Measurements from ENCODE around the gene E2F7. TPM values are rescaled to one million over a fixed set of nuclear protein-coding genes. Genes with fewer than 3 reads are reported as not detected.

E2F7 gene
- total RNA-seq, 1 experiment from 2014 or later = 19.5 TPM

GRCh38 chr12:77013091-77013490, 52.3 kb downstream of the E2F7 start:
- no peak overlapping the region for H3K27ac ChIP-seq (ENCODE audit: low read depth, low read length)
- POLR2A ChIA-PET = no interaction called here

More at GRCh38 chr12:77013091-77013490, 52.3 kb downstream of the E2F7 start:
- H3K79me2 ChIP-seq (ENCODE audit: insufficient read depth, low read length) = no peaks in the 10 kb centered on the region
- no peaks in the 10 kb centered on the region for H4K20me1 ChIP-seq (ENCODE audit: insufficient read depth)
- no TSS peak for BruUV-seq (replicated peaks)
- no peak overlapping the region for H2AFZ ChIP-seq (ENCODE audit: low read depth, low read length, poor library complexity, severe bottlenecking)
- DNase-seq (ENCODE audit: low read depth, low spot score) = no peak
- ATAC-seq = no peak
- H3K9me3 ChIP-seq (ENCODE audit: control insufficient read depth in 1 of 2, insufficient read depth in 1 of 2, low read depth in 1 of 2, low read length in 2 of 2) = no peaks in the 10 kb centered on the region
- no peak overlapping the region for H3K4me3 ChIP-seq (replicated peaks in 1 of 2; ENCODE audit: low read depth in 1 of 2, low read length in 2 of 2)
- H3K9ac ChIP-seq (ENCODE audit: low read length) = no peak overlapping the region
- peaks cover 0 to 4% of the 10 kb centered on the region in 2 experiments; a peak in 1 of 4 replicates for H3K4me1 ChIP-seq (ENCODE audit: control insufficient read depth in 1 of 2, insufficient read depth in 2 of 2, low read length in 2 of 2)
- intact Hi-C loops (cut with micrococcal nuclease) = loop anchor here (10.0 kb wide), 1 partner anchor 178 kb away; no protein-coding TSS in a partner anchor
- H3K27me3 ChIP-seq (ENCODE audit: insufficient read depth, low read length) = no peaks in the 10 kb centered on the region
- no peaks in the 10 kb centered on the region for H3K36me3 ChIP-seq (ENCODE audit: control insufficient read depth in 1 of 2, insufficient read depth in 2 of 2, low read length in 2 of 2)
- TF ChIP-seq SRF (IDR thresholded peaks at IDR 0.05; ENCODE audit: low read depth) (no peak), EZH2 (IDR thresholded peaks at IDR 0.05) (no peak), REST (IDR thresholded peaks at IDR 0.05; ENCODE audit: low read depth) (no peak), JUND (IDR thresholded peaks at IDR 0.05) (no peak), ELF1 (IDR thresholded peaks at IDR 0.05; ENCODE audit: borderline replicate concordance, low read depth) (no peak), RAD21 (IDR thresholded peaks at IDR 0.05; ENCODE audit: low read depth) (no peak), SIN3A (IDR thresholded peaks at IDR 0.05; ENCODE audit: low read depth) (no peak), CEBPB (IDR thresholded peaks at IDR 0.05; ENCODE audit: low read depth) (no peak), EZH2phosphoT487 (IDR thresholded peaks at IDR 0.05; ENCODE audit: borderline replicate concordance) (no peak), POLR2AphosphoS5 (IDR thresholded peaks at IDR 0.05; ENCODE audit: low read depth, low read length) (no peak), FOSL1 (IDR thresholded peaks at IDR 0.05; ENCODE audit: low read depth) (no peak), CTCF (IDR thresholded peaks at IDR 0.05 in 2 of 3, conservative IDR thresholded peaks at IDR 0.05 in 1 of 3; ENCODE audit: borderline replicate concordance in 1 of 3, insufficient read depth in 1 of 3, low read depth in 2 of 3, low read length in 2 of 3) (no peak), CBX3 (IDR thresholded peaks at IDR 0.05; ENCODE audit: low read depth) (no peak)
- no peaks in the 10 kb centered on the region for H3K9me2 ChIP-seq (ENCODE audit: insufficient read depth)
- RAD21 ChIA-PET (ENCODE audit: low non-redundant PET in 1 of 2, low total read pairs in 2 of 2, uncharacterized antibody in 2 of 2, unreplicated experiment in 2 of 2) = no interaction called here
- CTCF ChIA-PET = interaction anchor here (3.1 kb wide), 1 partner anchor 390 kb away, joined by 50 read pairs; no protein-coding TSS in a partner anchor
- H3K4me2 ChIP-seq (ENCODE audit: low read length) = no peak overlapping the region
